Measurements from ENCODE around the gene AADACL4. TPM values are rescaled to one million over a fixed set of nuclear protein-coding genes. Genes with fewer than 3 reads are reported as not detected.
A peak's percentile ranks its signal among the peaks of the same experiment; 100 is the strongest.

Gene AADACL4
- total and polyA plus RNA-seq, 9 of the 15 experiments (the other 6 are each of a cell fraction or from before 2014, with no cell fraction given), result not detected

DNA sequence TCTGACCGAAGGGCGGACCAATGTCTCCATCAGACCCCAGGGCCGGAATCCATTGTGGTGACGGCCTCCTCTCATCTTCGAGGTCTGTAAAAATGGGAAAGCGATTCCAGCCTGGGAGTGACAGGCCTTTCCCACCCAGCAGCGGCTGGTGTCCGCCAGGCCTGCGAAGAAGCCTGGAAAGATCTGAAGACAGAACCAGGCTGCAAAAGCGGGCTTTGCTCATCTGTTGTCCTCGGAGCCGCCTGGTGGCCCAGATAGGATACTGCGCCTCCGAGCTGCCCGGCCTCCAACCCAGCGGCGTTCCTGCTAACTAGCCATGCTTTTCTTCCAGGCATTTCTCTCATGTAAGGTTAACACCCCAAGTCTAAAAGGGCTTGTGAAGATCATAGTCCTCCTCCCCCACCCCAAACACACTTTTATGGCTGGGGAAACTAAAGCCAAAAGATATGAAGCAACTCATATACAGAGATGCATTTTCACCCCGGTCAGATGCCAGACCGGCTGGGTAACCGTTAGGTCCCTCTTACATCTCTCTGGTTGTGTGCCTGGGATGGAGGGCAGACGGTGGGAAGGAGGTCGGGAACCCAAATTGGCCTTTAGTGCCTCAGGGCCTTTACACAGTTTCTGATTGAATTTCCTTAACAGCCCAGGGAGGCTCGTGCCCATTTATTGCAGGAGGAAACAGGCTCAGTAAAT is 23.9 kb upstream of the AADACL4 start (continued):
- TF ChIP-seq FOXA3 (CRISPR knock-in tag; conservative IDR thresholded peaks at IDR 0.05 in 1 of 2, IDR thresholded peaks at IDR 0.05 in 1 of 2), result no peak
- no peak; a peak in 1 of 6 replicates for TF ChIP-seq ZBTB11 (CRISPR knock-in tag; IDR thresholded peaks at IDR 0.05)
- no peak for TF ChIP-seq XRCC4 (IDR thresholded peaks at IDR 0.05; ENCODE audit: extremely low read depth, insufficient read depth, insufficient read length)
- no peak for TF ChIP-seq FUS (optimal IDR thresholded peaks at IDR 0.05; ENCODE audit: low read depth, low read length)
- TF ChIP-seq MED1 (CRISPR knock-in tag; IDR thresholded peaks at IDR 0.05; ENCODE audit: borderline replicate concordance), result no peak
- TF ChIP-seq PRMT5 (CRISPR knock-in tag; IDR thresholded peaks at IDR 0.05), result no peak
- peak; percentile 57; the same call in 1 of the 2 replicates for TF ChIP-seq ZKSCAN1 (IDR thresholded peaks at IDR 0.05; ENCODE audit: low read depth, low read length)
- TF ChIP-seq, protein P1, sequence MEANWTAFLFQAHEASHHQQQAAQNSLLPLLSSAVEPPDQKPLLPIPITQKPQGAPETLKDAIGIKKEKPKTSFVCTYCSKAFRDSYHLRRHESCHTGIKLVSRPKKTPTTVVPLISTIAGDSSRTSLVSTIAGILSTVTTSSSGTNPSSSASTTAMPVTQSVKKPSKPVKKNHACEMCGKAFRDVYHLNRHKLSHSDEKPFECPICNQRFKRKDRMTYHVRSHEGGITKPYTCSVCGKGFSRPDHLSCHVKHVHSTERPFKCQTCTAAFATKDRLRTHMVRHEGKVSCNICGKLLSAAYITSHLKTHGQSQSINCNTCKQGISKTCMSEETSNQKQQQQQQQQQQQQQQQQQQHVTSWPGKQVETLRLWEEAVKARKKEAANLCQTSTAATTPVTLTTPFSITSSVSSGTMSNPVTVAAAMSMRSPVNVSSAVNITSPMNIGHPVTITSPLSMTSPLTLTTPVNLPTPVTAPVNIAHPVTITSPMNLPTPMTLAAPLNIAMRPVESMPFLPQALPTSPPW (CRISPR knock-in tag; IDR thresholded peaks at IDR 0.05), result no peak
- TF ChIP-seq RBM39 (optimal IDR thresholded peaks at IDR 0.05; ENCODE audit: low read depth, low read length), result no peak
- no peak for TF ChIP-seq NFYB (IDR thresholded peaks at IDR 0.05; ENCODE audit: extremely low read depth, insufficient read length)
- TF ChIP-seq SIRT6 (IDR thresholded peaks at IDR 0.05; ENCODE audit: low read depth, low read length), result no peak
- TF ChIP-seq, protein P2, sequence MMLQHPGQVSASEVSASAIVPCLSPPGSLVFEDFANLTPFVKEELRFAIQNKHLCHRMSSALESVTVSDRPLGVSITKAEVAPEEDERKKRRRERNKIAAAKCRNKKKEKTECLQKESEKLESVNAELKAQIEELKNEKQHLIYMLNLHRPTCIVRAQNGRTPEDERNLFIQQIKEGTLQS (IDR thresholded peaks at IDR 0.05), result no peak
- TF ChIP-seq, protein P2 (CRISPR knock-in tag; conservative IDR thresholded peaks at IDR 0.05), result no peak; the same call in 1 of the 2 replicates
- no peak for TF ChIP-seq JUN (IDR thresholded peaks at IDR 0.05; ENCODE audit: borderline replicate concordance, low read depth, low read length)
- TF ChIP-seq JUN (CRISPR knock-in tag; IDR thresholded peaks at IDR 0.05; ENCODE audit: borderline replicate concordance), result no peak
- TF ChIP-seq ZNF764 (CRISPR knock-in tag; IDR thresholded peaks at IDR 0.05; ENCODE audit: low read depth), result peak; percentile 4; the same call in 1 of the 2 replicates
- no peak for TF ChIP-seq ZNF717 (CRISPR knock-in tag; IDR thresholded peaks at IDR 0.05)
- TF ChIP-seq RAD21 (CRISPR knock-in tag; conservative IDR thresholded peaks at IDR 0.05 in 1 of 2, IDR thresholded peaks at IDR 0.05 in 1 of 2), result peak; percentile 98 to 99
- no peak for TF ChIP-seq HDAC8 (tag; IDR thresholded peaks at IDR 0.05)
- TF ChIP-seq, protein P3, sequence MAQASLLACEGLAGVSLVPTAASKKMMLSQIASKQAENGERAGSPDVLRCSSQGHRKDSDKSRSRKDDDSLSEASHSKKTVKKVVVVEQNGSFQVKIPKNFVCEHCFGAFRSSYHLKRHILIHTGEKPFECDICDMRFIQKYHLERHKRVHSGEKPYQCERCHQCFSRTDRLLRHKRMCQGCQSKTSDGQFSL (CRISPR knock-in tag; IDR thresholded peaks at IDR 0.05), result no peak
- TF ChIP-seq, protein P3 (tag; IDR thresholded peaks at IDR 0.05), result no peak

All from K562 (cell line).